ENCODE data around the gene DIAPH3. TPM values are rescaled to one million over a fixed set of nuclear protein-coding genes. Genes with fewer than 3 reads are reported as not detected.

The DIAPH3 gene
- total and polyA plus RNA-seq, 2 of the 4 experiments (the other 2 are of a cell fraction): 8.9 to 9.3 TPM

GRCh38 chr13:59733744-59734143, 430.0 kb downstream of the DIAPH3 start:
- intact Hi-C loops (cut with micrococcal nuclease): no loop called here
- Histone ChIP-seq H3K4ac (ENCODE audit: low read depth, low read length) (no peak overlapping the region), H3K56ac (ENCODE audit: extremely low read depth, insufficient read depth, low read length) (no peak overlapping the region), H3K79me1 (ENCODE audit: low read depth in 1 of 2, low read length in 2 of 2) (peaks cover 0 to 5% of the 10 kb centered on the region in 2 experiments; a peak in 1 of 4 replicates), H2AK9ac (replicated peaks; ENCODE audit: low read depth, low read length, poor library complexity) (no peak overlapping the region), H4K8ac (ENCODE audit: low read depth in 2 of 2, low read length in 2 of 2) (no peak overlapping the region), H3K4me3 (ENCODE audit: insufficient read depth, low read depth, low read length) (no peak overlapping the region), H2AK5ac (ENCODE audit: low read depth, low read length) (no peak overlapping the region), H2BK5ac (ENCODE audit: low read depth, low read length, poor library complexity, severe bottlenecking) (no peak overlapping the region), H2BK15ac (ENCODE audit: low read depth, low read length) (no peak overlapping the region), H3K4me1 (ENCODE audit: control insufficient read depth, insufficient read depth, low read length) (no peaks in the 10 kb centered on the region), H4K5ac (ENCODE audit: low read depth, low read length) (no peak overlapping the region), H3K36me3 (ENCODE audit: control insufficient read depth, insufficient read depth, low read length) (no peaks in the 10 kb centered on the region), H3K27ac (ENCODE audit: insufficient read depth, low read length) (no peak overlapping the region), H3K14ac (replicated peaks; ENCODE audit: low read depth, low read length) (no peak overlapping the region), H2AFZ (replicated peaks; ENCODE audit: low read length, poor library complexity) (no peak overlapping the region), H4K91ac (ENCODE audit: insufficient read depth, low read depth, low read length) (no peak overlapping the region), H3K4me2 (ENCODE audit: low read depth, low read length) (no peak overlapping the region), H3K9me1 (ENCODE audit: insufficient read depth, low read length) (no peaks in the 10 kb centered on the region), H2BK20ac (ENCODE audit: low read depth, low read length) (no peak overlapping the region), H2BK120ac (ENCODE audit: low read depth, low read length) (no peak overlapping the region), H3K27me3 (ENCODE audit: control insufficient read depth, insufficient read depth, low read length) (no peaks in the 10 kb centered on the region), H3K9me3 (ENCODE audit: control insufficient read depth, insufficient read depth, low read length) (no peaks in the 10 kb centered on the region), H4K20me1 (ENCODE audit: insufficient read depth, low read length) (no peaks in the 10 kb centered on the region), H3K9ac (ENCODE audit: low read depth, low read length) (no peak overlapping the region), H3K23ac (ENCODE audit: low read depth, low read length) (no peak overlapping the region), H3K18ac (ENCODE audit: low read depth, low read length) (no peak overlapping the region)
- CTCF ChIA-PET: no interaction called here
- ATAC-seq (ENCODE audit: low read depth): no peak
- WGBS, 2 experiments (ENCODE audit: extremely low coverage in 2 of 2, insufficient read length in 1 of 2): no CpG with 5 or more reads among the region's 2 CpGs
- TF ChIP-seq MAFK (IDR thresholded peaks at IDR 0.05; ENCODE audit: low read depth, low read length): no peak
- TF ChIP-seq BHLHE40 (IDR thresholded peaks at IDR 0.05; ENCODE audit: low read depth, low read length): no peak
- no peak for TF ChIP-seq ELK1 (IDR thresholded peaks at IDR 0.05; ENCODE audit: borderline replicate concordance, low read depth, low read length)
- TF ChIP-seq USF2 (IDR thresholded peaks at IDR 0.05; ENCODE audit: low read depth, low read length): no peak
- no peak for TF ChIP-seq MXI1 (IDR thresholded peaks at IDR 0.05; ENCODE audit: borderline replicate concordance, low read depth, low read length)
- no peak for TF ChIP-seq RAD21 (IDR thresholded peaks at IDR 0.05; ENCODE audit: low read length)
- no peak for TF ChIP-seq CEBPB (IDR thresholded peaks at IDR 0.05; ENCODE audit: low read depth, low read length)
- TF ChIP-seq CTCF (conservative IDR thresholded peaks at IDR 0.05; ENCODE audit: low read depth, low read length): no peak
- TF ChIP-seq NFE2L2 (IDR thresholded peaks at IDR 0.05; ENCODE audit: low read depth, low read length): no peak
- no peak for DNase-seq
- POLR2A ChIA-PET (ENCODE audit: unreplicated experiment): no interaction called here
- dilution Hi-C loops (cut with HindIII; ENCODE audit: low sequenced_read_pairs, unreplicated experiment): no loop called here
- no TSS peak for BruUV-seq (replicated peaks)
- in situ Hi-C loops (cut with MboI; ENCODE audit: low sequenced_read_pairs): no loop called here
